Activated effector memory CD4-positive, alpha-beta T cell treated with Interleukin-2 at 50 U/mL for 16 hours (primary cell): Measurements from ENCODE around the gene TRIM40.

Experiments
- DNase-seq: peaks from one replicate; pipeline ENCODE4 v3.0.0-alpha.2; 2020

TRIM40 gene, protein sequence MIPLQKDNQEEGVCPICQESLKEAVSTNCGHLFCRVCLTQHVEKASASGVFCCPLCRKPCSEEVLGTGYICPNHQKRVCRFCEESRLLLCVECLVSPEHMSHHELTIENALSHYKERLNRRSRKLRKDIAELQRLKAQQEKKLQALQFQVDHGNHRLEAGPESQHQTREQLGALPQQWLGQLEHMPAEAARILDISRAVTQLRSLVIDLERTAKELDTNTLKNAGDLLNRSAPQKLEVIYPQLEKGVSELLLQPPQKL

DNA sequence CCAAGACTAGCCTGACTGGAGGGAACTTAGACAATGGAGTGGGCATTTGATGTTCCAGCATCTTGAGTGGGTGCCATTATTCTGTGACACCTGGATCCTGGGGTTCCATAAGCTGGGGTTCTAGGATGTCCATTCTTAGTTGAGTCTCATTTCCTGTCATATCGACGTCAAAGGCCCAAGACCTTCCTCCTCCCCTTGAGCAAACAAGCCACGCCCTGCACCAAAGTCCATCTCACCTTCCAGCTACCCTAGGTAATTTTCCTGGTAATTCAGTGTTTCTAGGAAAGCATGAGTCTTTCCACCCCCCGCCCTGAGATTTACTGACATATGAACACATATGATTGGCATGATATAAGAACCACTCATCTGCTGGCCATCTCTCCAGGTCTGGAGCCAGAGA, at the start of gene TRIM40:
TRIM40 (plus strand) TSS at position 384 of the 400 bp plus-strand sequence. CDS start 897 bp downstream, outside the sequence.
- DNase-seq, result no peak

DNA sequence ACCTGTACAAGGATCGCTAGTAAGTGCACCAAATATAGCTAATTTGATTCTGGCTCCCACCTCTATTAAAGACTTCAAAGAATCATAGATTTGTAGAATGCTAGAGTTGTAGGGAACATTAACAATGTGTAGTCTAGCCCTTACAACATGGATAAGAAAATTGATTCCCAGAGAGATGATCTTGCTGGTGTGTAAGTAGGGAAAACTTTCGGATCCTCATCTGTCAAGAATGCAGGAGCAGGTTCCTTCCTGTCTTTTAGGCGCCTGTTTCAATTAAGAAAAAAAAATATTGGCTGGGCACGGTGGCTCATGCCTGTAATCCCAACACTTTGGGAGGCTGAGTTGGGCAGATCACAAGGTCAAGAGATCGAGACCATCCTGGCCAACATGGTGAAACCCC, 48.1 kb upstream of the TRIM40 start:
- DNase-seq, result no peak

DNA sequence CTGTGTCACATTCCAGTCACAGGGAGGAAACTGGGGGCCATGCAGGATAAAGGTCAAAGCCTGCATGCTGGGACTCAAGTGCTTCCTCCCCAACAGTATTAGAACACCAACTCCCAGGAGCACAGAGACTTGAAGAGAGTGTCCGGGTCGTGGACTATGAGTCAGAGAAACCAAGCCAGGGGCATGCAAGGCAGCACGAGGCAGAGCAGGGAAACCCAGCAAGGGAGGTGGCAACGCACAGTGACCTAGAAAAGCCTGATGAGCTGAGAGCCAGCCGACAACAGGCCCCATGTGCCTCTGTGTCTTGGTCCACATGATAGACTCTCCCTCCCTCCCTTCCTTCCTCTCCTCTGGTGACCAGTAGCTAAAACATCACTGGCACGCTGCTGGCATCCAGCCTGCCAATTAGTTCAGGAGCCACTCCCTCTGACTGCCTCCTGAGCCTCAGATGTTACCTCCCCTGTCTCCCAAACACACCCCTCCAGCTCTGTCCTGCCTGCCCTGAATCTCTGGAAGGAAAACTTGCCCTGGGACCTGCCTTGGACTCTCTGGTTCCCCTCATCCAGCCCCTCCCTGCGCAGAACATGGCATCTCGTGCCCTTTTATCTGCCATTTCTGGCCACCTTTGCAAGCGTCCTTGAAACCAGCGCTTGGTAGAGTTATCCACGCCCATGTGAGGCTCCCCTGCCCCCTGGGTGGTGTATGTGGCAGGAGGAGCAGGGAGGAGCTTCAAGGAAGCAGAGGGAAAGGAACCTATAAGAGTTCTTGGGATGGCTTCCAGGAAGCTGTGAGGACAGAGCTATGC, 44.2 kb upstream of the TRIM40 start:
- no peak for DNase-seq

DNA sequence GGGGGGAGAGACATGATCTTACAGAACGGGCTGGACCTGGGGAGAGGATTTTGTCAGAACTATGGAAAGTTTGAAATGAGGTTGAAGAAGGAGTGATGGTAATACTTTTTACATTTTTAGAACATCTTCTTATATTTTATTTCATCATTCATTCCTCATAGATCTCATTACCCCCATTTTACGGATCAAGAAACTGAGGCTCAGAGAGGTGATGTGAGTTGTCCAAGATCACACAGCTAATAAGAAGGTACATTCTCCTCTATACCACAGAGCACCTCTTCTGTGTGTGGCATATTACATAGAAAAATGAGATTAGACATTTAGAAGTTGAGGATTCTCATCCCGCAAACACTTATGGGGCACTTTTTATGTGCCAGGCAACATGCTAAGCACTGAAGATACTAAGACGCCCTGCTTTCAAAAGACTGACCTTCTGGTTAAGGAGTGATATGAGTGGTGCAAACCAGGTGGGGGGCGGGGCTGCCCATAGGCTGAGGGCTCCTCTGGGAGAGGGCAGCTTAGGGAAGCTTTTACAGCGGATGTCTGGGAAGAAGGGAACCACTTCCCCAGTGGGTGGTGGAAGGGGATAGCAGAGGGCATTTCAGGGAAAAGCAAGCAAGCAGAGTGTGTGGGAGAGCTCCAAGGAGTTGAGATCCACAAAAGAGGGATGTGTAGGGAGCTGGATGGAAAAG, 42.9 kb upstream of the TRIM40 start:
- no peak for DNase-seq

DNA sequence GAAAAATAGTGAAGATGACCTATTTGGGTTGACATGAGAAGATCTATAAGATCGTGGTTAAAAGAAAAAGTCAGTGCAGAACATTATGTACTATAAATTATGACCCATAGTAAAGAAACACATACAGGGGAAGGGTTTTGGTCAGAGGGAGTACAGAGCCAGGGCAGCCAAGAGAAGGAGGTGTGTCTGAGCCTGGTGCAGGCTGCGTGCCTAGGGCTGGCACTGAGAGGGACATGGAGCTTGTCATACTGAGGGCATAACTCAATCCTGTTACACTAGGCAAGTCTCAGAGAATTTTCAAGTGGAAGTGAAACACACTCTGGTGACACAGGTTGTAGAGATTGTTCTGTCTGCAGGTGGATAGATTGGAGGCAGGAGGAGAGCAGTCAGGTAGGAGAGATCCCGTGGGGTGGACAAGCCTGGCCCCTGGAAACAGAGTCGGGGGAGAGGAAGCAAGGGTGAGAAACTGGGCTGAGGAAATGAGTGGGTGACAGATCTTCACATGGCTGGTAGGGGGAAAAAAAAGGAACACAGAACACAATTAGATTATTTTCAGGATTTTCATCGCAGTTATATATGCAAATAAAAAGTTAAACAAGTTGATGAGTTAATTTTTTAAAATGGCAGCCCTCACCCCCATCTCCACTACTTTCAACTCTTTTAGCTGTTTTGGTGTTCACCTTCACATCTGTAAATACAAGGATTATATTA, 41.8 kb upstream of the TRIM40 start:
- DNase-seq, result no peak

DNA sequence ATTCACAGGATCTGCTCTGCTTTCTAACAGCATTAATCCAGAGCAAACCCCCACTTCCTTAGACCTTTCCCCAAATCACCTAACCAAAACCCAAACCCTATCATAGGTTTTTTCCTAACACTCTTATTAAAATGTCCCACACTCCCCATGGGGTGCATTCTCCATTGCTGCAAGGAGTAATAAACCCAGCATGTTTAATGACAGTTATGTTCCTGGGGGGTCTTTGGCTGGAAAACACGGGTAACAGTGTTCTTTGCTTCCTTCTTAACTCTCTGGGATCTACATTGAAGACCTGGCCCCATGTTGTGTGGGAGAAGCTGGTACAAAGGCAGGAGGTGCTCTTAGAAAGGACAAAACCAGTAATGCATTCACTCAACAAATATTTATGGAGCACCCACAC, 39.1 kb upstream of the TRIM40 start:
- no peak for DNase-seq

DNA sequence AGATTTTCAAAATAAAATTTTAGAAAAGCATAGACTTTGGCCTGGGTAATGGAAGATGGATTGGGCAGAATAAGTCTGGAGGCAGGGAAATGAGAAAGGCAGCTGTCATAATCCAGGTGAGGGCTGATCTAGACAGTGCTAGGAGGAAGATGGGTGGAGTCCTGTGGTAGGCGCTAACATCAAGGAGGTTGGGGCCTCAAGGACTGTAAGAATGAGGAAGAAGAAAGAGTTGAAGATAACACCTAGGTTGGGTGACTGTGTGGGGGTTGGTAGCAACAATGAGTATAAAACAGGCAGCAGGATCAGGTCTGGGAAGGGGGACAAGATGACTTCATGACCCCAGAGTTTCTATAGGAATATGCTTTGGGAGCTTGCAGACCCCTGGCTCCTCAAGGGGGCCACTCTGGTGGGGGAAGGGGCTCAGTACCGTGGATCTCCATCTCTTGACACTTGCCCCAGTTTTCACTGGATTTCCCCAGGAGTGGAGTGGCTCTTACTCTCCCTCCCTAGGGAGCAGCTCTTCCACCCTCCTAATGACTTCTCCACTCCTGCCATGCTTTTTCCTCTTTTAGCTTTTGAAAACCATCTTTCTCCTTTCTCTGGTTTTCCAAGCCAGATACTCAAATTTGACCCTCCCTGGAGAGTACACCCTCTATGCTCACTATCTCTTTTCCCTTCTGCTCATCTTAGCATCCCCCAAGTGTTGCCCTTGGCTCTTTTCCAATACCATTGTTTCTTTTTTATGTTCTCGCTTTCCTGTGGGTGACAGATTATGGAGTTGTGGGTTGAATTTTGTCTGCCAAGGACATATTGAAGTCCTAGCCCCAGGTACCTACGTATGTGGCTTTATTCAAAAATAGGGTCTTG, 37.8 kb upstream of the TRIM40 start:
- DNase-seq, result no peak

DNA sequence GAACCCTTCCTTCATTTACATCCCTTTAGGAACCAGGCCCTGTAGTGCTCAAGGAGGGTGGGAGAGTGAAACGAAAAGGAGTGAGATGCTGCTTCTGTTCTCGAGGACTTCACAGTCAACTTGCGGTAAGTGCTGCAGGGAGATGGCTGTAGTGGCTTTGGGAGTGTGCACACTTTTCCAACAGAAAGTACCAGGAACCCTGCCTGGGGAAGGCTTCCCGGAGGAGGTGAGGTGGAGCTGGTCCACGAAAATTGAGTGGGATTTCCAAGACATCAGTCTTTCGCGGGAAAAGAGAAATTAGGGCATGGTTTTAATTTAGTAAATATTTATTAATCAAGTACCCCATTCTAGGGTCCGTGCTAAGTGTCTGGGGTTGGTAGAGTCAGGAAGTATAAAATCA, 35.8 kb upstream of the TRIM40 start:
- DNase-seq, result no peak

DNA sequence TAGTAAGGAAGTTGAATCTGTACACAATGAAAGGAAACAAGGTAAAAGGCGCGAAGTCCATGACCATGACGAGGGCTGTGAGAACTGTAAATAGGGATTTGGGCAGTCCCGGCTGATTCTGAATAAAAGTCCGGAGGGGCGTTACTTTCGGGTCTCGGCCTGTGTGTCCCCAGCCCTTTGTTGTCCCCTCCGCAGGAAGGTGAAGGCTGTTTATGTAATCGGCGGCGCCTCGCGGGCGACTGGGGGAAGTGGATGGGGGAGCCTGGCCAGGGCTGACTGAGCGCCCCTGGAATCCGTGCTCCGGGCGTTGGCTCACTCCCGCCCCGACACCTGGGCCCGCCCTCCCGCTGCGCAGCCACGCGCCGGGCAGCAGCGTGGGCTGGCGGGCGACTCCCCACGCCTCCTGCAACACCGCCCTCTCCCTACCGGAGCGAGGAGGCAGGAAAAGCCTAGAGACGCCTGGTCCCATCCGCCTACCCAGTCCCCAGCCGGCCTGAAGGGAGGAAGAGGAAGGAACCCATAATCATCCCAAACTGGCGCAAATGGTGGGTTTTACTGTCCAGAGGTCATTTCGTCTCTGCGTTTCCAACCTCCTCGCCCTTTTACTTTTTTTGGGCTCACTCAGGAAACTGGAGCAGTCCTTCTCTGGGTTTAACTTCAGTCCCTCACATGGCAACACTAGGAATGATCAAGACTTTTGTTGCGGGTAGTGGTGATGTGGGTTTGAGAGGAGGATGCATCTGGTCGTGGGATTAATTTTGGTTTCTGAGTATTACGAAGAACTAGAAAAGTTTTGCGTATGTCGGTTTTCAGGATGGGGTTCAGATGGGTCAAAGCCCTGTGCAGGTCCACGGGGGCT, 35.1 kb upstream of the TRIM40 start:
- no peak for DNase-seq

DNA sequence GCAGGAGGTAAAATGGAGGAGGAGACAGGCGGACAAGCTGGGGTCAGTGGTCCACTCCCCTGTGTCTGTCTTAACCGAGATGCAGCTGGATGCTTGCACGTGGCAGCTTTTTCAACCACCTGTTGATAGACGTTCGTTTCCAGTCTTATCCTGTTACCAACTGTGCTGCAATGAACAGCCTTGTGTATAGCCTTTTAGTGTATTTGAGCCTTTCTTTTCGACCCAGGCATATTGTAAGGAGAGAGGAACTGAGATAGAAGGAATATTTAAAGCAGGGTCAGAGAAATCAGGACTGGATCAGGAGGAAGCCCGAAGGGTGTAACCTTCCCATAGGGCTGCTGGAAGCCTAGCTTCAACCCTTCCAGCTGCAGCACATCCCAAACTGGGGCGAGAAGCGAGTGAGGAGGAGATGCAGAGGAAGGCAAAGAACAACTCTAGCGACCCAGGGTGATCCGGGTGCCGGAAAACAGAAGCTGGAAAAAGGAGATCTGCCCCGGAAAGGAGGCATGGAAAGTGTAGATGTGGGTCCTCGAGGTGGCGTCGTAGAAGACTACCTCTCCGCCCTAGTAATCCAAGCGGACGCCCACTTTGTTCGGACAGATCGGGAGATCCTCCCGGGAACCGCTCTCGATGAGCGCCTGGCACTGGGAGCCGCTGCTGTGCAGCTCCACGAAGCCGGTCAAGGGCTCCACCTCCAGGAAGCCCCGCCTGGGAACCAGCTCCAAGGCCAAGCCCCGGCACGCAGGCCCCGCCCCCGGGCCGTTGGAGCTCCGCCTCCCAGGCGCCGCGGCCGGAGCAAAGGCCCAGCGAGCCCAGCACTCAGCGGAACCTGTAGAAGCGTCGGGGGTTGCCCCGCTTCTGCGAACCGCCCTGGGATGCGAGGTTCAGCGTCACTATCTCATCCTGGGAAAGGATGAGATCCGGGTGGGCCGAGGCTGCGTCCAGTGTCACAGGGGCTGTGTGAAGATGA, 34.2 kb upstream of the TRIM40 start:
- DNase-seq, result peak; percentile 53

DNA sequence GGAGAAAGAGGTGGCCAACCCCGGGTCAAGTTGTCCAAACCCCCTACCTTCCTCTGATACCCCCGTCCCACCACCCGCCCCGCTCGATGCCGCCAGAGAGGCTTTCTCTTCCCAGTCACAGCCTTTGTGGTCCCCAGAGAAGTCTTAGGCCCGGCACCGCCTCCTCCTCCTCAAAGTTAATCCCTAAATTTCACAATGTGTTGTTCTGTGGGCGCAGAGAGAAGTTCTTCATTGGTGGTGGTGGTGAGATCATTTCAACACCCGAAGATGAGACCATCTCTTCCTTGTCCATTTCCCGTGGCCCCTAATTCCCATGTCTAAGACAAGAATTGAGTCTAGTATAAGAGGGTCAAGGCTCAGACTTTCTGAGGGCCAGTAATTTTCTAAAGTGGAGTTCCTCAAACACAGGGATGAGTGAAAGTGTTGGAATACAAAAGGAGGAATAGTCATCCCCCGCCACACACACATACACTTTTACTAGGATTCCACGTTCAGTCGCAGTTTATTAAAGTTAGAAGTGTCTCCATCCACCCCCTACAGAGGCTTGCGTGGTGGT, 33.4 kb upstream of the TRIM40 start:
- DNase-seq, result no peak

DNA sequence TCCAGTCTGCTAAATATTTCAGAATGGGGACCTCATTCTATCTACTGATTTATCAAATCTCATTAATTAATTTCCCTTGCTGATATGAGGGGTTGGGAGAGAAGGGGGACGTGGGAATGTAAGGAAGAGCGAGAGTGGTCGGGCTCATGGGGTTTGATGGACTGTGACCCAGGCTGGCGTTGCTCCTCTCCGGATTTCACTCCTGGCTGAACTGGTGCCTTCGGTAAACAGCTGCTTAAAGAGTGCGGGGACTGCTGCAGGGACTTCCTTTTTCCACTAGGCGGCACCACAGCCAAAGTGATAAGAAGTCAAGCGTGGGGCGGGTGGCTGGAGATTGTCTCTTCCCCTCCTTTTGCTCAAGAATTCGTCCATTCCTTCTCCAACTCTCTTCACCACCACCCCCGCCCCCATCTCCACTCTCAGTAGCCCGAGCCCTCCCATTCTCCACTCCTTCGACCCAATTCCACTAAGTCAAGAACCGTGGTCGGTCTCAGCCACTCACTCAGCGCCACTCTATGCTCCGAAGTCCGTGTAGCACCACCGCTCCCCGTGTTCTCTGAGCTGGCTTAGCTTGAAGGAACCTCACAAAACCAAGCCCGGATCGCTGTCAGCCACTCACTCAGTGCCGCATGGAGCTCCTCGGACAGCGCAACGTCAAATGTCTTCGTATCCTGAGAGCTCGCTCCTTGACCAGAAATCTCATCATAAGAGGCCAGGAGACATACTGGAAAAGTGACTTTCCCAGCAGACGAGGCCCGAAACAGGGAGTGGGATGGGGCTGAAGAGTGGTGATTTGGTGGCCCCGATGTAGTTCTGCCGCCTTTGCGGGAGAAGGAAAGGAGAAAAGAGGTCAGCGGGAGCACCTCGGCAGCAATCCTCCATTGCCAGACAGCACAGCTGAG, 32.7 kb upstream of the TRIM40 start:
- peak; percentile 77 for DNase-seq

DNA sequence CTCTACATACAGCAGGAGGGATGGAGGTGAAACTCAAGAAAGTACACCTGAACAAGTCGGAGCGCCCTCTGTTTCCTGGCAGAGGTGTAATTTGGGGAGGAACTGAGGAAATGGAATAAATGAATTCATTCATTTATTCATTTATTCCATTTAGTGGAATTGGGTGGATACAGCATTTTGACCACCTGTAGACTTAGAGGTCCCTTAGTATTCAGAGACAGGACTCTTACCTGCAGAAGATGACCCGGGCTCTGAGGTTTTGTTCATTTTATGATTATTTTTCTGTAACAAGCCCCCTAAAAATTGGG, 32.1 kb upstream of the TRIM40 start:
- DNase-seq, result no peak

DNA sequence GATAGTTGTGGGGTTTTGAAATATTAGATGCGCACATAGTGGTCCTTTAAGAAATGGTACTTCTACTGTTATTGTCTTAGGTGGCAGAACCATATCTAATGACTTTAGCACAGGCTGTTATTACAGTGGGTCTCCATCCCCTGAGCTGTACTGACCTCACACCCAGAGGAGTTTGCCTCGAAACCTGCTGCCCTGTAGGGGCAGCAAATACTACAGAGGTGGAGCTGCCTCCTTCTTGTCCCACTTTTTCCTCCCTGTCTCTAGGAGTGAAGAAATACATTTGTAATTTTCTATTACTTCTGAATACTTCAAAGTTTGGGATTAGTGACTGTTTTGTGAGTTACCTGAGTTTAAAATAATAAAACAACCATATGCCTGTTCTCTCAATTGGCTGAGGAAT, 31.3 kb upstream of the TRIM40 start:
- no peak for DNase-seq

DNA sequence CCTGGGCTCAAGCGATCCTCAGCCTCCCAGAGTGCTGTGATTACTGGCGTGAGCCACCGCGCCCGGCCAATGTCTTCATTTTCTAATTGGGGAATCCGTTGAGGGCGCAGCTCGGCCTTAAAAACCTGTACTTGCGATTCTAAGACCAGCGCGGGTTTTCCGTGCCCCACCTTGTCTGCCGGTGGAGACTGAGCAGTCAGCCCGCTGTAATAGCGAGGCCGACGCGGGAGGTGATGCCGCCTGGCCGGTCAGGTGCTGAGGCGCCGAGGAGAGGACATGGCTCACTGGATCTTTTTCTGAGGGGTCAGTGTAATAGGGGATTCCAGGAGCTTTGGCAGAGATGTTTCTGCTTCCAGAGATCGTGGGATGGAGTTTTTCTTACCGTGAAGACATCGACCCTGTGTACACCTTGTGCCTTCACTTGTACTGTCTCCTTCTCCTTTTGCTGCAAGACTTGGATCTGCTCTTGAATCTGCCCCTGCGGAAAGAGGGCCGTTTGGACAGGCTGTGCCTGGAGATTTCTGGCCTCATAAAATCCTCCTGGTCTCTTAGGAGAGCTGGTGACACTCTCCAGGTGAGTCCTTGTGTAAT, 24.6 kb upstream of the TRIM40 start:
- DNase-seq, result no peak

DNA sequence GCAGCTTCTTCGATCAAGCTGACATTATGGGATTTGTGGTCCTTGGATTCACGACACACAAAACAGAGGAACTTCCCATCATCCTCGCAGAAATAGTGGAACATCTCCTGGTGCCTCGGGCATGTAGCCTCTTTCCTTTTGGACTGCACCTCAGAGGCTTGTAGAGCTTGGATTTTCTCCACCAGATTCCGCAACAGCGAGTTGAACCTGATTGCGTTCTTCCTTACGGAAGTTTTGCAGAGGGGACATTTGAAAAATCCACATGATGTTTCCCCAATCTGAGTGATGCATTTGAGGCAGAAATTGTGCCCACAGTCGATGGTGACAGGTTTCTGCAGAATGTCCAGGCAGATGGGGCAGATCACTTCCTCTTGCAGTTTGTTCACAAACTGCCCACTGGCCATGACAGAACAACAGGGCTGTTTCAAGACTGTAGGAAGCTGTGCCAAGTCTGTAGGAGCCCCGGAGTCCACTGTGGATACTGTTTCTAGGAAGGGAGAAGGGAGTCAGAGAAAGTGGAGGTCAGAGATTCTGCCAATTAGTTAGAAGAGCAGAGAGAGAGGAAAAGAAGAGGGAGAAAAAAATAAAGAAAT, 23.4 kb upstream of the TRIM40 start:
- no peak for DNase-seq

DNA sequence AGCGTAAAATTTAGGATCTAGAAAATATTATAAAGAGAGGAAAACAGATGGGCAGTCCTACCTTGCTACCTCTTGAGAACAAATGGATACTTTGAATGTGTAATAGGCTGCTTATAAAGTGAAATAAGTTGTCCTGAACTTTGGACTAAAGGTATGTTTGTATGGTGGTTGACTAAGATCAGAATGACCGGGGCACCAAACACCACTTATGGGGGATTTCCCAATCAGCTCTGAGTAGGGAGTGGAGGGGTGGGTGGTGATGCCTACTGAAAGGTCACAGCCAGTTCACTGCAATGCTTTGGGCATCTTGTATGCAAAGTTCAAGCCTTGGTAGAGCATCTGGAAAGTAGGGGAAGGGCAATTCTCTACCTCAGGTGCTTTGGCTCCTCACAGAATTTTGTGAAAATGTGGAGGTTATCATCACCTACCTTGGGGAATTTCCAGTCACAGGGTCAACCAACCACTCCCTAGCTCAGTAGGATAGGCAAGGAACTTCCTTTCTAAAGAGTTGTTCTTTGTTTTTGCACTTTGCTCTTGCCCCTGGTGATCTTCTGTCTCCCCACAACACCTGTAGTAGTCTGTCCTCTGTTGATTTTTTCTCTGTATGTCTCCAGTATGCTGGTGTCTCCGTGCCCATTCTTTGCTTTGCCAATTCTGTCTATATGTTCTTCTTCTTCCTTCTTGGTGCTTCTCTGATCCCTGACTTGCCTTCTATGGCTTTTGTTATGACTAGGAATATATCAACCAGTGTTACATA, 22.8 kb upstream of the TRIM40 start, which contains the start of gene TRIM31:
TRIM31 (minus strand) TSS at position 88 of the 757 bp plus-strand sequence. CDS start 285 bp downstream, outside the sequence.
- no peak for DNase-seq
